Tibial nerve (tissue), 3 donors: ENCODE measurements around the gene SSBP2.

Experiments used
- POLR2A ChIP-seq, 2 donors: fragments of 450-650 bp; IDR thresholded peaks; one replicate each; pipeline ENCODE4 v1.6.1; 2017; ENCODE audit warnings: antibody characterized with exemption in 2 of 2, mild to moderate bottlenecking in 2 of 2, moderate library complexity in 2 of 2
- TF ChIP-seq, protein P1 (sequence below), 5 experiments: fragments of 200-600 bp in 3 of 5; fragments of 450-650 bp in 2 of 5; sonication (generic) in 3 of 5; IDR thresholded peaks; one replicate each; pipeline ENCODE4 v1.5.1; 2016 to 2019; ENCODE audit warnings: antibody characterized with exemption in 5 of 5, mild to moderate bottlenecking in 3 of 5, moderate library complexity in 2 of 5

DNA sequence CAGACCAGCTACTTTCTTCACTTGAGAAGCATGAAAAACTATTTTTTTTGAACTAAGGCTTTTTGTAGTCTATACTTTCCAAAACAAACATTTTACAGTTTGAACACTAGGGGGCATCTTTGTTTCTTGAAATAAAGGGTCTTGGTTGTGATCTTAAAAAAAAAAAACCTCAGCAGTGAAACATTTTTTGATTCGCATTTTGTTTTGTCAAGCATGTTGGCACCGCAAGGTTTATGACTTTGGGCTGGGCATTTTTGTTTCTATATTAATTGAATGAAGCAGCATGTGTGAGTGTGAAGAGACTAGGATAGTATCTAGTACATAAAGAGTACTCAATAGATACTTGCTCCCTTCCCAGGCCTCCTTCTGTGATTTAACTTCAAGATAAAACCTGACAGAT, 325.3 kb downstream of the SSBP2 start:
- TF ChIP-seq, protein P1, sequence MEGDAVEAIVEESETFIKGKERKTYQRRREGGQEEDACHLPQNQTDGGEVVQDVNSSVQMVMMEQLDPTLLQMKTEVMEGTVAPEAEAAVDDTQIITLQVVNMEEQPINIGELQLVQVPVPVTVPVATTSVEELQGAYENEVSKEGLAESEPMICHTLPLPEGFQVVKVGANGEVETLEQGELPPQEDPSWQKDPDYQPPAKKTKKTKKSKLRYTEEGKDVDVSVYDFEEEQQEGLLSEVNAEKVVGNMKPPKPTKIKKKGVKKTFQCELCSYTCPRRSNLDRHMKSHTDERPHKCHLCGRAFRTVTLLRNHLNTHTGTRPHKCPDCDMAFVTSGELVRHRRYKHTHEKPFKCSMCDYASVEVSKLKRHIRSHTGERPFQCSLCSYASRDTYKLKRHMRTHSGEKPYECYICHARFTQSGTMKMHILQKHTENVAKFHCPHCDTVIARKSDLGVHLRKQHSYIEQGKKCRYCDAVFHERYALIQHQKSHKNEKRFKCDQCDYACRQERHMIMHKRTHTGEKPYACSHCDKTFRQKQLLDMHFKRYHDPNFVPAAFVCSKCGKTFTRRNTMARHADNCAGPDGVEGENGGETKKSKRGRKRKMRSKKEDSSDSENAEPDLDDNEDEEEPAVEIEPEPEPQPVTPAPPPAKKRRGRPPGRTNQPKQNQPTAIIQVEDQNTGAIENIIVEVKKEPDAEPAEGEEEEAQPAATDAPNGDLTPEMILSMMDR (IDR thresholded peaks at IDR 0.05), result peak; percentile 47 to 69 (median 54)
- TF ChIP-seq POLR2A (IDR thresholded peaks at IDR 0.05), result no peak
